IPS-18c (cell line): Measurements from ENCODE around the gene PIAS4.
A peak's percentile ranks its signal among the peaks of the same experiment; 100 is the strongest.
"Not testable (repeated sequence)": the region's sequence is repeated elsewhere in the genome, so short reads cannot be mapped to it uniquely, and the experiment has no call there.

Source experiments
- H3K4me3 ChIP-seq: 2 replicates; pipeline ENCODE4 v1.7.0; 2013; ENCODE audit warnings: low read depth, mild to moderate bottlenecking, low read length, moderate library complexity; ENCODE audit not compliant: insufficient read depth
- H3K9me3 ChIP-seq: one replicate; pipeline ENCODE4 v1.6.1; 2013; ENCODE audit warnings: mild to moderate bottlenecking, low read length, moderate library complexity; ENCODE audit not compliant: control insufficient read depth, insufficient read depth

PIAS4 gene

GRCh38 chr19:4007021-4007835, at the start of gene PIAS4:
Gene PIAS4 (plus strand): TSS chr19:4007736. CDS start chr19:4007761, 25 bp downstream.
- Histone ChIP-seq H3K4me3 (peak within 1 kb of the TSS; percentile 80), H3K9me3 (no peaks in the 10 kb centered on the region)

- Histone ChIP-seq H3K4me3 (no peak overlapping the region), H3K9me3 (no peaks in the 10 kb centered on the region)
Observed at GRCh38 chr19:3958836-3959765, 48.4 kb upstream of the PIAS4 start.

- H3K9me3 ChIP-seq, result no peaks in the 10 kb centered on the region
- H3K4me3 ChIP-seq, result no peak overlapping the region
Observed at GRCh38 chr19:3959766-3960131, 47.8 kb upstream of the PIAS4 start.

DNA sequence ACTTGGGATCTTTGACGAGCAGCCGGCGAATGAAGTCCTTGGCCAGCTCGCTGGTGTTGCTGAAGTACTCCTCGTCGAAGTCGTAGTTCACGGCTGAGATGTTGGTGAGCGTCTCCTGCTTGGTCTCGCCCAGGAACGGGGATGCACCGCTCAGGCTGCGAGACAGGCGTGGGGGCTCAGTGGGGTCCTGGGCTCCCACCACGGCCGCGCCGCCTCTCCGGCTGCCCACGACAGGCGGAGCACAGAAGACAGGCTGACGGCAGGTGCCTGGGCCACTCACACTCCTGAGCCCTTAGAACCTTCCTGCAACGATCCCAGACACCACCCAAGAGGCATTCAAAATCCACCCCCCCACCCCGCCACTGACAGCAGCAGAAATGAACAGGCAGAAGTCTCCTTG, 46.5 kb upstream of the PIAS4 start:
- no peaks in the 10 kb centered on the region for H3K9me3 ChIP-seq
- no peak overlapping the region for H3K4me3 ChIP-seq

DNA sequence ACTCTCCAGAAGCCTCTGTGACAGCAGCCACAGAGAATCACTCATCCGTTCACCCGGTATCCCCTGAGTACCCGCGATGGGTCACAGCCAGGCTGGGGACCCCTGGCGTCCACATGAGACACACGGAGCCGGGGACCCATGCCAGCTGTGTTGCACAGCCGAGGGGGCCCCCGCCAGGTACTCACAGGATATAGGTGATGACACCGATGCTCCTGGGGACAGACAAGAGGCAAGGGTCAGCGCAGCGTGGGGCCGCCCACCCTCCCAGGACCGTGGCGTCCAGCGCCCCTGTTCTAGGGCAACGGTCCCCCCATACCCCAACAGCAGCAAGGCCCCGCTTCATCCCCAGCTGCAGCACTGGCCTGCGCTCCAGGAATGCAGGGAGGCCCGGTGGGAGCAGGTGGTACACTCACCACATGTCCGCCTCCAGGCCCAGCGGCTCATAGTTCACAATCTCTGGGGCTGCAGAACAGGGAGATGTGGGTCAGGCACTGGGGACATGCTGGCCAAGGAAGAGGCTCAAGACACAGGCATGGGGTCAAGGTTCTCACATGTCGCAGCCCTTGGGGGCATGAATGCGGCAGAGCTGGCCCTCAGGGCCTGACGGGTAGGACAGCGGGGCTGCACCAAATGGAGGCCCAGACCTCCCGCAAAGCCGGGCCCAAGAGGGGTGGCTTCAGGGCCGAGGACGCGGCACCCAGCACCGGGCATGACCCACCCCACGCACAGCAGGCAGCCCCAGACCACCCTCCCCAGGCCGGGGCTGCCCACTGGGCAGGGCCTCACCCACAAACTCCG, 43.9 kb upstream of the PIAS4 start:
- no peak overlapping the region for H3K4me3 ChIP-seq
- no peaks in the 10 kb centered on the region for H3K9me3 ChIP-seq

DNA sequence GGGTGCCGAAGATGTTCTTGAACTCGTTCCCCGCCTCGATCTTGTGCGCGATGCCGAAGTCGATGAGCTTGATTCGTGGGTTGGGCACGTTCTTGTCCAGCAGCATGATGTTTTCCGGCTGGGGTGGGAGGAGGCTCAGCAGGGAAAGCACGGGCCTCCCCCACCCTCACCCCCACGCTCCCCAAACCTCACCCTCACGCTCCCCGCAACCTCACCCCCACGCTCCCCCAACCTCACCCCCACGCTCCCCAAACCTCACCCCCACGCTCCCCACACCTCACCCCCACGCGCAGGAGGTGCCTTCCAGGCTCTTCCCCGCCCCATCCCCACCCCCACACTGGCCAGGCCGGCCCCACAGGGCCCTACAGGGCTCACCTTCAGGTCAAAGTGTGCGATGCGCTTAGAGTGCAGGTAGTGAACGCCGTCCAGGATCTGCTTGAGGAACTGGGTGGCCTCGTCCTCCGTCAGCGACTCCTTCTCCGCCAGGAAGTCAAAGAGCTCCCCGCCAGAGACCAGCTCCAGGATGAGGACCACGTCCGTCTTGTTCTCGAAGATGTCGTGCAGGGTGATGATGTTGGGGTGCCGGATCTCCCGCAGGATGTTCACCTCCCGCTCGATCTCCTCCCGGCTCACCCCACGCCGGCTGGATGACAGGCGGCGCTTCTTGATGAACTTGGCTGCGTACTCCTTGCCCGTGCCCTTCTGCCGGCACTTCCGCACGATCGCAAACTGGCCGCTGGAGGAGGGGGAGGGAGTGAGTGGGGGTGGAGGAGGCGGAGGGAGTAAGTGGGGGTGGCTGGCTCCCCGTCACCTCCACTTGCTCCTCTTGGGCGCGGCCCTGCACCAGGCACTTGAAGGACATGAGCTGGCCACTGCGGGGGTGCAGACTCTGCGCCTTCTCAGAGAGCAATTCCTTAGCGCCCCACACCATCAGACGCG, 43.0 kb upstream of the PIAS4 start:
- Histone ChIP-seq H3K4me3 (no peak overlapping the region), H3K9me3 (no peaks in the 10 kb centered on the region)

DNA sequence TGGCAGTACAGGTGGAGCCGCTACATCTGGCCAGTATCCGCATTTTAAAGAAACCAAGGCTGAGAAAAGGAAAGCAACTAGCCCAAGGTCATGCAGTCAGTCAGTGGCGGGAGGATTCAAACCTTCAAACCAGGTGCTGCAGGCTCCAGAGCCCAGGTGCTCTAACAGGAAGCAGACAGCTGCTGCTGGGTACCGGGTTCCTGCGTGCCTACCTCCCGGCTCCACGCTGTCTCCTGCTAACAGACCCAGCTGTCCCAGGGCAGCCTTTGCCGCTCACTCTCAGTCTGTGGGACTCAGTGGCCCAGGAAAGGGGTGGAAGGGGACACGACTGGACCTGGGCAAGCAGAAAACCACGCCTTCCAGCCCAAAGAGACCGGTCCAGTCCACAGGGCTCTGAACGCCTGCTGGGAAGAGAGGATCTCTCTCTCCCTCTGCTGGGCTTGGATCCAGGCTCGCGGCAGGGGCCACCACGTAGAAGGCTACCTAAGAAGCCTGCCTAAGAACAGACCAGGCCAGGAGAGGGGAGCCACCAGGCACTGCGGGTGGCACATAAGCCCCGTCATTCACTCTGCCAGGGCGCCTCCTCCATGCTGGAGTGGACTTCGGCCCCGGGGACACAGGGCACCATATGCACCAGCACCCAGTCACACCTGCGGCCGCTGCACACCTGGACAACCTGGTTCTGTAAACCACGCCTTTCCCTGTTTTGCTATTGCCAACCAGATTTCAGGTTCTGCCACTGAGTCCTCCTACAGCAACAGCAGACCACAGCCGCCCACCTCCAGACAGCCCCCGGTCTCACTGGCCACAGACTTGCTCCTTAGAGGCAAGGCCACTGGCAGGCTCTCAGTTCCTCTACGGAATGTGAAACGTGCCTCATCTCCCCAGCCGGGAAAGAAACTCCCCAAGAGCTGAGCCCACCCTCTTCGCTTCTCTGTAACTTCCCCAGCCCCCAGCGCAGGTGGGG, 41.2 kb upstream of the PIAS4 start:
- Histone ChIP-seq H3K9me3 (no peaks in the 10 kb centered on the region), H3K4me3 (no peak overlapping the region)

DNA sequence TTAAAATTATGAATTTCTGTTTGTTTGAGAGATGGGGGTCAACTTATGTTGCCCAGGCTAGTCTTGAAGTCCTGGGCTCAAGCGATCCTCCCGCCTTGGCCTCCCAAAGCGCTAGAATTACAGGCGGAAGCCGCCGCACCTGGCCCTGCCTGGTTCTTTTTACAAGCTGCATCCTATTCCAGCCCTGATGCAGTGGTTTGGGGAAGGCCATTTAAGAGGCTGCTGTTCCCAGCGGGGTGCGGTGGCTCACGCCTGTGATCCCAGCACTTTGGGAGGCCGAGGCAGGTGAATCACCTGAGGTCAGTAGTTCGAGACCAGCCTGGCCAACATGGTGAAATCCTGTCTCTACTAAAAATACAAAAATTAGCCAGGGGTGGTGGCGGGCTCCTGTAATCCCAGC, 39.6 kb upstream of the PIAS4 start:
- not testable (repeated sequence) for H3K4me3 ChIP-seq, H3K9me3 ChIP-seq

- Histone ChIP-seq H3K4me3 (peak overlapping the region; percentile 89; the same call in 1 of the 2 replicates), H3K9me3 (no peaks in the 10 kb centered on the region)
Observed at GRCh38 chr19:3968556-3969434, 38.7 kb upstream of the PIAS4 start.

DNA sequence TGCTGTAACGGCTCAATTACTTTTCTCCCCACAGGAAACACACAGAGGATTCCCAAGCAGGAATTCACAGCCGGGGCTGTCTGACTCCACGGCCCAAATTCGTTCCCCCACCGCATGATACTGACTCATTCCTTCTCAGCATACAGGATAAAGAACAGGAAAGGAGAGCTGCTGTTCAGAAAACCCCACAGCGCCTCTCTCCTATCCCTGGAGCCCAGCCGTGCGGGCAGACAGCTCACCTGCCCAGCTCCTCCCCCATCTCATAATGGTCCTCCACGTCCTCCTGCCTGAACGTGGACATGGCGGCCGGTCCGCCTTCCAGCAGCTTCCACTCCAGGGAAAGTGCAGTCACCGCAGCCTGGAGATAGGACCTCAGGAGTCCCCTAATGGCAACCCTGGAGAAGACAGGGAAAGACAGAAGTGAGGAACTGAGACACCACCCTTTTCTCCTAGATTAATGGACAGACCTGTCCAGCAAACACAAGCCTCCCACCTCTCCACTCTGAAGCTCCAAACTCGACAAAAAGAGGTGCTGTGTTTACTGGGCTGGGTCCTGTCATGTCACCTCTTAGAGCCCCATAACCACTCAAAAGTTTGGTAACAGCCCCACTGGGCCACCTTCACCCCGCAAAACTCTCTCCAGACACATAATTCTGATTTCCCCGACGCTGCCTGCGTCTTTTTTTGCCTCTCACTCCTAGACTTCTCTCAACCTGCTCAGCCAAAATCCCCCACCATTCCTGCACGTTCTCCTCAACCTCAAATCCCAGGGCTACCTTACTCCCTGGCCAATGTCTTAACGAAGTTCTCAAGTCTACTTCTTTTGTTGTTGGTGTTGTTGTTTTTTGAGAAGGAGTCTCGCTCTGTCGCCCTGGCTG, 37.9 kb upstream of the PIAS4 start:
- Histone ChIP-seq H3K9me3 (no peaks in the 10 kb centered on the region), H3K4me3 (peak overlapping the region; percentile 89)

- Histone ChIP-seq H3K9me3 (no peaks in the 10 kb centered on the region), H3K4me3 (peak overlapping the region; percentile 89)
Observed at GRCh38 chr19:3970313-3970807, 37.2 kb upstream of the PIAS4 start.

- no peaks in the 10 kb centered on the region for H3K9me3 ChIP-seq
- H3K4me3 ChIP-seq, result peak within 1 kb of the TSS; percentile 89
Observed at GRCh38 chr19:3970808-3971598, 36.5 kb upstream of the PIAS4 start, which contains the start of gene DAPK3. Gene DAPK3 (minus strand): TSS chr19:3971099. CDS start chr19:3969735, 1,364 bp downstream.

DNA sequence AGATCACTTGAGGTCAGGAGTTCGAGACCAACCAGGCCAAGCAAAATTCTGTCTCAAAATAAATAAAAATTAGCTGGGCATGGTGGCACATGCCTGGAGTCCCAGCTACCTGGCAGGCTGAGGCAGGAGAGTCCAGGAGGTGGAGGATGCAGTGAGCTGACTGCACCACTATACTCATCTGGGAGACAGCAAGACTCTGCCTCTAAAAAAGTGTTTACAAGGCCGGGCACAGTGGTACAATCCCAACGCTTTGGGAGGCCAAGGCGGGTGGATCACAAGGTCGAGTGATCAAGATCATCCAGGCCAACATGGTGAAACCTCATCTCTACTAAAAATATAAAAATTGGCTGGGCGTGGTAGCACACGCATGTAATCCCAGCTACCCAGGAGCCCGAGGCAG, 32.4 kb upstream of the PIAS4 start:
- Histone ChIP-seq H3K9me3 (no peaks in the 10 kb centered on the region), H3K4me3 (no peak overlapping the region)
